Measurements from ENCODE around the gene TPI1. TPM values are rescaled to one million over a fixed set of nuclear protein-coding genes. Genes with fewer than 3 reads are reported as not detected.

Gene TPI1
- total RNA-seq, 2 donors from 2014 or later, result 404 to 443 TPM

DNA sequence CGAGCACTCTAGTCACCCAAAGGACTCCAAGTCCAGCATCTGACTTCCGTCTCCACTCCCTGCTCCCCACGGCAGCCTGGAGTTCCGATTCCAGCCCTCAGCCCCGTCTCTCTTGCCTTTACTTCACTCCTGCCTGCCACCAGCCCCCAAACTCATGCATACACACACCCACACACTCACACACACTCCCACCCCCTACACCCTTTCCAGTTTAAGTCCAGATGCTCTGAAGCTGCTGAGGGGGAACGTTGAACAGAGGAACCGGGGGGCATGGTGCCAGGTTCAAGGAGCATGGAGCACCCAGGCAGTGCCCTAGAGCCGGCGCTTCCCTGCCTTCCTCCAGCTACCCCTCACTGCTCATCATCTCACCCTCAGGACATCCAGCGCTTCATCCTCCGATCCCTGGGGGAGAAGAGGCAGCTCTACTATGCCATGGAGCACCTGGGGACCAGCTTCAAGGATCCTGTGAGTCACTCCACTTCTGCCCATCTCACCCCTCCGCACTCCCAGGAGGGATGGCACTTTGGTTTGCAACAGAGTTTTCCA, 35.8 kb upstream of the TPI1 start:
- 86% methylated on average over 12 of the region's 12 CpGs for WGBS
- no peak for TF ChIP-seq POLR2A (IDR thresholded peaks at IDR 0.05)
- no peak for TF ChIP-seq POLR2AphosphoS5 (IDR thresholded peaks at IDR 0.05)
- TF ChIP-seq, protein P1, sequence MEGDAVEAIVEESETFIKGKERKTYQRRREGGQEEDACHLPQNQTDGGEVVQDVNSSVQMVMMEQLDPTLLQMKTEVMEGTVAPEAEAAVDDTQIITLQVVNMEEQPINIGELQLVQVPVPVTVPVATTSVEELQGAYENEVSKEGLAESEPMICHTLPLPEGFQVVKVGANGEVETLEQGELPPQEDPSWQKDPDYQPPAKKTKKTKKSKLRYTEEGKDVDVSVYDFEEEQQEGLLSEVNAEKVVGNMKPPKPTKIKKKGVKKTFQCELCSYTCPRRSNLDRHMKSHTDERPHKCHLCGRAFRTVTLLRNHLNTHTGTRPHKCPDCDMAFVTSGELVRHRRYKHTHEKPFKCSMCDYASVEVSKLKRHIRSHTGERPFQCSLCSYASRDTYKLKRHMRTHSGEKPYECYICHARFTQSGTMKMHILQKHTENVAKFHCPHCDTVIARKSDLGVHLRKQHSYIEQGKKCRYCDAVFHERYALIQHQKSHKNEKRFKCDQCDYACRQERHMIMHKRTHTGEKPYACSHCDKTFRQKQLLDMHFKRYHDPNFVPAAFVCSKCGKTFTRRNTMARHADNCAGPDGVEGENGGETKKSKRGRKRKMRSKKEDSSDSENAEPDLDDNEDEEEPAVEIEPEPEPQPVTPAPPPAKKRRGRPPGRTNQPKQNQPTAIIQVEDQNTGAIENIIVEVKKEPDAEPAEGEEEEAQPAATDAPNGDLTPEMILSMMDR (IDR thresholded peaks at IDR 0.05), result no peak

DNA sequence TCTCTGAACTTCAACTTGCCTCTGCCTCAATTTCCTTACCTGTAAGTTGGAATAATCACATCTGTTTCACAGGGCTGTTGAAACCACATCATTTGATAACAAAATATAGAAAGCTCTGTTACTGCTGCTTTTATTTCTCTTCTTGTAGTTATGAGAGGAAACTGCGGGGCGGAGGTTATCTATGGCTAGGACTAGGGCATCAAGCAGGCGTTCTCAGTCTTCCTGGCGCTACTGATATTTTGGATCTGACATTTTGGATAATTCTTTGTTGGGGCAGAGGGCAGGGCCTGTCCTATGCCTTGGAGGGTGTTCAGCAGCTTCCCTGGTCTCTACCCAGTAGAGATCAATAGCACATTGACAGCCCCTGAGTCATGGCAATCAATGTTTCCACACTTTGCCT, 35.2 kb upstream of the TPI1 start:
- no peaks in the 10 kb centered on the region for H3K4me1 ChIP-seq (replicated peaks)
- 94% methylated on average over 4 of the region's 4 CpGs for WGBS
- no peaks in the 10 kb centered on the region for H3K9me3 ChIP-seq
- H3K27me3 ChIP-seq (replicated peaks; ENCODE audit: insufficient read depth), result no peaks in the 10 kb centered on the region
- TF ChIP-seq, protein P1 (IDR thresholded peaks at IDR 0.05), result no peak
- intact Hi-C loops (cut with DNase I), result no loop called here
- H3K4me3 ChIP-seq, result no peak overlapping the region
- no peak overlapping the region for H3K27ac ChIP-seq
- DNase-seq (ENCODE audit: low spot score), result no peak
- peaks cover 0 to 4% of the 10 kb centered on the region in 2 donors for H3K36me3 ChIP-seq

More for the DNA sequence above, 35.8 kb upstream of the TPI1 start:
- no peak for DNase-seq (ENCODE audit: low spot score)
- Histone ChIP-seq H3K4me3 (no peak overlapping the region), H3K4me1 (replicated peaks) (no peaks in the 10 kb centered on the region), H3K27me3 (replicated peaks; ENCODE audit: insufficient read depth) (no peaks in the 10 kb centered on the region), H3K27ac (no peak overlapping the region), H3K36me3 (peaks cover 0 to 4% of the 10 kb centered on the region in 2 donors), H3K9me3 (no peaks in the 10 kb centered on the region)
- intact Hi-C loops (cut with DNase I), result no loop called here

DNA sequence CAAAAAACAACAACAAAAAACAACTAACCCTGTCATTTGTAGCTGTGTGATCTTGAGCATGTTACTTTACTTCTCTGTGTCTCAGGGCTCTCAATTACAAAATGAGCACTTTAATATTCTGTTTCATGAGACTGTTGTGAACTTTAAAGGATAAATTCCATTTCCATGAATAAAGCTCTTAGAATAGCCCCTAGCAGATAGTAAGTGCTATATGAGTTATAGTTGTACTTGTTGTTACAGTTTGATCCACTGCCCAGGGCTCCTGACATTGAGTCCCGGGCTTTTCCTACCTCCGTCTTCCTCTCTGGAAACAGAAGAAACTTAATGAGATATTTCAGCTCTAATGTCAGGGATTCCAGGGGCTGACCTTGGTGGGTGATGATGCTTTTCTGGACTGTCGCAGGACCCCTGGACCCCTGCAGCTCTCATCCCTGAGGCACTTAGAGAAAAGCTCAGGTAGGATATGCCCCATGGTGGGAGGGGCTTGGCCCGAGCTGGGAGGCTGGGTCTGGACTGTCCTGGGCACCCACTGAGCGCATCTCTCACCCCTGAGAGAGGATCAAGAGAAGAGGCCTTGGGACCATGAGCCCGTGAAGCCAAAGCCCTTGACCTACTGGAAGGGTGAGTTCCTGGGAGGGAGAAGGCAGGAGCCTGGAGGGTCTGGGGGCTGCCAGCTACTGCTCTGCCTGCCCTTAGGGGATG, 34.0 kb upstream of the TPI1 start:
- no peaks in the 10 kb centered on the region for H3K9me3 ChIP-seq
- no peaks in the 10 kb centered on the region for H3K4me1 ChIP-seq (replicated peaks)
- peaks cover 0 to 4% of the 10 kb centered on the region in 2 donors for H3K36me3 ChIP-seq
- H3K27me3 ChIP-seq (replicated peaks; ENCODE audit: insufficient read depth), result no peaks in the 10 kb centered on the region
- no peak overlapping the region for H3K27ac ChIP-seq
- intact Hi-C loops (cut with DNase I), result no loop called here
- no peak overlapping the region for H3K4me3 ChIP-seq
- TF ChIP-seq POLR2AphosphoS5 (IDR thresholded peaks at IDR 0.05), result no peak
- TF ChIP-seq, protein P1 (IDR thresholded peaks at IDR 0.05), result no peak
- no peak for TF ChIP-seq POLR2A (IDR thresholded peaks at IDR 0.05)
- 56% methylated on average over 6 of the region's 6 CpGs for WGBS
- DNase-seq (ENCODE audit: low spot score), result no peak

DNA sequence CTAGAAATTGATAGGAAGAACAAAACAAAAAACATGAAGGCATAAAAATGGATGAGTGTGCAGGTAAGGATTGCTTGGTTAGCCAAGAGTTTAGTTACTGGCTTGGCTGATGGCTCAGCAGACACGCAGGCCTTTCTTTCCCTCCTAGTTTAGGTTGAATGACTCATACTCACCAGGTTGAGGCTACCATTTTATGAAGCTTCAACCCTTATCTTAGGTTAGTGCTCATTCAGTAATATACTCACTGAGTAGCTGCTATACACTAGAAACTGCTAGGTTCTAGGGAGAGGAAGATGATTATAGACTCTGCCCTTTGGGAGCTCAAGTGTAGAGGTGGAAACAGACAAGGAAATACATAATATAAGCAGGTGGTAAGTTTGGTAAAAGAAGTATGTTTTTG, 33.1 kb upstream of the TPI1 start:
- WGBS, result 55% methylated on average over 1 of the region's 1 CpG

More for the DNA sequence above, 33.1 kb upstream of the TPI1 start:
- Histone ChIP-seq H3K9me3 (no peaks in the 10 kb centered on the region), H3K4me1 (replicated peaks) (no peaks in the 10 kb centered on the region), H3K27me3 (replicated peaks; ENCODE audit: insufficient read depth) (no peaks in the 10 kb centered on the region), H3K27ac (no peak overlapping the region), H3K36me3 (peaks cover 0 to 4% of the 10 kb centered on the region in 2 donors), H3K4me3 (no peak overlapping the region)
- TF ChIP-seq, protein P1 (IDR thresholded peaks at IDR 0.05), result no peak
- TF ChIP-seq POLR2A (IDR thresholded peaks at IDR 0.05), result no peak
- no peak for TF ChIP-seq POLR2AphosphoS5 (IDR thresholded peaks at IDR 0.05)
- intact Hi-C loops (cut with DNase I), result no loop called here
- DNase-seq (ENCODE audit: low spot score), result no peak

Data from prostate gland (tissue), 2 donors.